ENCODE measurements around the gene OSBPL6.
"Not testable (repeated sequence)": the region's sequence is repeated elsewhere in the genome, so short reads cannot be mapped to it uniquely, and the experiment has no call there.

The OSBPL6 gene

DNA sequence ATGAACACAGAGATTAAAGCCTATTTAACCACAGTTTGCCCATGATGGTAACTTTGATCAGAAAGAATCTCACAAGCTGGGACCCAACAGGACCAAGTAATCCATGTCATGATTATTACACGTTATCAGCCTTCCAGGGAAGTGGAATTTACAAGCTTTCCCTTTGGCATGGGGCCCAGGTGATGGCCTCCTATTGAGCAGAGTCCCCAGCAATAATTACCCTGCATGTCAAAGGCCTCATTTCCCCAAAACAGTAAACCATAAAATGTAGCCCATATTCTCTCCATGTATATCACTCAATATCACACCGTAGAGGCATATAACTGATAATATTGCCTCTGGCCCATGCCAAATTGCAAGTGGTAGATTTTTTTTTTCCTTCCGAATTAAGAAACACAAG is 217.7 kb downstream of the OSBPL6 start:
- Histone ChIP-seq H3K36me3 (ENCODE audit: insufficient read depth, low read length) (no peaks in the 10 kb centered on the region), H3K4me3 (no peak overlapping the region), H3K27ac (peak overlapping the region; percentile 57; the same call in 1 of the 2 replicates), H3K9ac (ENCODE audit: insufficient read length) (no peak overlapping the region), H3K9me3 (ENCODE audit: low read depth, low read length) (no peaks in the 10 kb centered on the region)
- DNase-seq (ENCODE audit: low read depth, low spot score): no peak
- TF ChIP-seq POLR2AphosphoS5 (IDR thresholded peaks at IDR 0.05; ENCODE audit: borderline replicate concordance, low read depth, low read length) (no peak), EZH2 (IDR thresholded peaks at IDR 0.05) (no peak), FOXP2 (optimal IDR thresholded peaks at IDR 0.05; ENCODE audit: control extremely low read depth, extremely low read length, insufficient read depth) (no peak)

DNA sequence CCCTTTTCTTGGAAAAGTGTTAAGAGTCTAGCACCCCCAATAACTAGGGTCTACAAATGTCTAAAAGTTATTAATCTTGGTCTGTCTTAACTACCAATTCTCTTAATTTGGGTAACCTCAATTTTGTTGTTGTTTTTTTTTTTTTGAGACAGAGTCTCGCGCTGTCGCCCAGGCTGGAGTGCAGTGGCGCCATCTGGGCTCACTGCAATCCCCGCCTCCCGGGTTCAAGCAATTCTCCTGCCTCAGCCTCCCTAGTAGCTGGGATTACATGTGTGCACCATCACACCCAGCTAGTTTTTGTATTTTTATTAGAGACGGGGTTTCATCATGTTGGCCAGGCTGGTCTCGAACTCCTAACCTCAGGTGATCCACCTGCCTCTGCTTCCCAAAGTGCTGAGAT is 218.1 kb downstream of the OSBPL6 start:
- not testable (repeated sequence) for H3K4me3 ChIP-seq; DNase-seq (ENCODE audit: low read depth, low spot score); H3K36me3 ChIP-seq (ENCODE audit: insufficient read depth, low read length); H3K9me3 ChIP-seq (ENCODE audit: low read depth, low read length); H3K9ac ChIP-seq (ENCODE audit: insufficient read length)
- peak overlapping the region; percentile 57; the same call in 1 of the 2 replicates for H3K27ac ChIP-seq

DNA sequence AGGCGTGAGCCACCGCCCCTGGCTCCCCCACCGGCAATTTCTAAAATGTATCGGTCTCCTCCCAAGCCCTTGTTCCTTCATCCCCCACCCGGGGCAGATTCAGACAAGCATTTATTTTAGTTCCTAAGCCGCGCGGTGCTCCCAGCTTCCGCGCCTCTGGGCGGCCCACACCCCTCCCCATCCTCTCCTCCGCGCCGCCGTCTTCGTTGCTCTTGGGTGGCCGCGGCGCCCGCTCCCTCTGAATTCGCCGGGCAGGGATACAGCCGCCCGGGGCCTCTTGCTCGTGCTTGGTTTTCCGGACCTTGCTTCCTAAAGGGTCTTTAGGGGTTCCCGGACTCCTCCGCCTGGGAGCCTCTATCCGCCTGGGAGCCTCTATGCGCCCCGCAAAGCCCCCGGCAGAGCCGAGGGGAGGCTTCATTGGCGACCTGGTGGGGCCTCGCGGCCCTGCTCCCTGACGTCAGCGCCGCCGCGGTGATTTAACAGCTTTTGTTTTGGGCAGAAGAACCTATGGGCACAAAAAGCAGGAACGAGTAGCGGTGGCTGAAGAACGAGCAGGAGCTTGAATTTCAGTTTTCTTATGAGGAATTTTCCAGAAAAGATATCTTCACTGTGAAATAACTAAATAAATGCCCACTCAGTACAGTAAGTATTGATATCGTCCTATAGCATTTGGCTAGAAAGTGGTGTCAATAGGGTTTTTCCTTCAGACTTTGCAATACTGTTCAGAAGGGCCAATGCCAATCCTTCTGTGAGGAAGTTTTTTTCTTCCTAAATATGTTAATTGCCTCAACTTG is 219.4 kb downstream of the OSBPL6 start:
- DNase-seq (ENCODE audit: low read depth, low spot score): no peak
- Histone ChIP-seq H3K9me3 (ENCODE audit: low read depth, low read length) (no peaks in the 10 kb centered on the region), H3K27ac (peak overlapping the region; percentile 92), H3K9ac (ENCODE audit: insufficient read length) (peak overlapping the region; percentile 90), H3K36me3 (ENCODE audit: insufficient read depth, low read length) (no peaks in the 10 kb centered on the region), H3K4me3 (peak overlapping the region; percentile 93)
- TF ChIP-seq POLR2AphosphoS5 (IDR thresholded peaks at IDR 0.05; ENCODE audit: borderline replicate concordance, low read depth, low read length) (peak; percentile 64; the same call in 1 of the 2 replicates), EZH2 (IDR thresholded peaks at IDR 0.05) (no peak), FOXP2 (optimal IDR thresholded peaks at IDR 0.05; ENCODE audit: control extremely low read depth, extremely low read length, insufficient read depth) (no peak)

- Histone ChIP-seq H3K36me3 (ENCODE audit: insufficient read depth, low read length) (no peaks in the 10 kb centered on the region), H3K9ac (ENCODE audit: insufficient read length) (peak overlapping the region; percentile 90), H3K4me3 (peak overlapping the region; percentile 93), H3K27ac (peak overlapping the region; percentile 92), H3K9me3 (ENCODE audit: low read depth, low read length) (no peaks in the 10 kb centered on the region)
- TF ChIP-seq POLR2AphosphoS5 (IDR thresholded peaks at IDR 0.05; ENCODE audit: borderline replicate concordance, low read depth, low read length) (peak; percentile 75; the same call in 1 of the 2 replicates), FOXP2 (optimal IDR thresholded peaks at IDR 0.05; ENCODE audit: control extremely low read depth, extremely low read length, insufficient read depth) (no peak), EZH2 (IDR thresholded peaks at IDR 0.05) (no peak)
- DNase-seq (ENCODE audit: low read depth, low spot score): peak; percentile 88
These were observed 220.2 kb downstream of the OSBPL6 start for GRCh38 chr2:178414266-178415247.

GRCh38 chr2:178415979-178416378 is 221.7 kb downstream of the OSBPL6 start:
- no peak overlapping the region for H3K9ac ChIP-seq (ENCODE audit: insufficient read length)

GRCh38 chr2:178417916-178418315 is 223.6 kb downstream of the OSBPL6 start:
- TF ChIP-seq POLR2AphosphoS5 (IDR thresholded peaks at IDR 0.05; ENCODE audit: borderline replicate concordance, low read depth, low read length): no peak
- no peak for TF ChIP-seq FOXP2 (optimal IDR thresholded peaks at IDR 0.05; ENCODE audit: control extremely low read depth, extremely low read length, insufficient read depth)
- no peak for TF ChIP-seq EZH2 (IDR thresholded peaks at IDR 0.05)
- H3K9ac ChIP-seq (ENCODE audit: insufficient read length): no peak overlapping the region
- H3K27ac ChIP-seq: no peak overlapping the region
- no peak overlapping the region for H3K4me3 ChIP-seq
- H3K9me3 ChIP-seq (ENCODE audit: low read depth, low read length): no peaks in the 10 kb centered on the region
- no peak for DNase-seq (ENCODE audit: low read depth, low spot score)
- H3K36me3 ChIP-seq (ENCODE audit: insufficient read depth, low read length): no peaks in the 10 kb centered on the region

More at GRCh38 chr2:178415979-178416378, 221.7 kb downstream of the OSBPL6 start:
- Histone ChIP-seq H3K4me3 (no peak overlapping the region), H3K9me3 (ENCODE audit: low read depth, low read length) (no peaks in the 10 kb centered on the region), H3K36me3 (ENCODE audit: insufficient read depth, low read length) (no peaks in the 10 kb centered on the region), H3K27ac (0 out of 2 replicates have a peak overlapping the region, but pooled peaks have one; percentile 7)
- no peak for DNase-seq (ENCODE audit: low read depth, low spot score)
- TF ChIP-seq POLR2AphosphoS5 (IDR thresholded peaks at IDR 0.05; ENCODE audit: borderline replicate concordance, low read depth, low read length) (no peak), FOXP2 (optimal IDR thresholded peaks at IDR 0.05; ENCODE audit: control extremely low read depth, extremely low read length, insufficient read depth) (no peak), EZH2 (IDR thresholded peaks at IDR 0.05) (no peak)

GRCh38 chr2:178418426-178418825 is 224.1 kb downstream of the OSBPL6 start:
- no peak overlapping the region for H3K9ac ChIP-seq (ENCODE audit: insufficient read length)
- TF ChIP-seq FOXP2 (optimal IDR thresholded peaks at IDR 0.05; ENCODE audit: control extremely low read depth, extremely low read length, insufficient read depth): no peak
- TF ChIP-seq EZH2 (IDR thresholded peaks at IDR 0.05): no peak
- no peak for TF ChIP-seq POLR2AphosphoS5 (IDR thresholded peaks at IDR 0.05; ENCODE audit: borderline replicate concordance, low read depth, low read length)
- no peak overlapping the region for H3K27ac ChIP-seq
- no peak overlapping the region for H3K4me3 ChIP-seq
- no peaks in the 10 kb centered on the region for H3K9me3 ChIP-seq (ENCODE audit: low read depth, low read length)
- no peaks in the 10 kb centered on the region for H3K36me3 ChIP-seq (ENCODE audit: insufficient read depth, low read length)
- no peak for DNase-seq (ENCODE audit: low read depth, low spot score)

DNA sequence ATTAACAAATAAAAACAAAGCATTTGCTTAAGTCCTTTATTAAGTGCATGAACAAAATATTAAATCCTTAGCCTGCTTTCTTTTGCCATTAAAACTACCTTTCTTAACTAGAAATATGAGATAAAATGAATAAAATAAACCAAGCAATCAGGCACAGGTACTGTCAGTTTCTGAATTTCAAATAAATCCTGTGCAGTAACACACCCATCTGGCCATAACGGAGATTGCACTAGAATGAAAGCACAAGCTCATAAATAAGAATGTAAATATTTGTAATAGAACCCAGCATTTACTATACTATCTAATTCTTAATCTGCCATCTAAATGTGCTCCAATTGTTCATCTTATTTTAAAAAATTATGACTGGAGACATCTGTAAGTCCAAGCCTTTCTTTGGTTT is 224.8 kb downstream of the OSBPL6 start:
- Histone ChIP-seq H3K36me3 (ENCODE audit: insufficient read depth, low read length) (no peaks in the 10 kb centered on the region), H3K9me3 (ENCODE audit: low read depth, low read length) (no peaks in the 10 kb centered on the region), H3K4me3 (no peak overlapping the region), H3K27ac (no peak overlapping the region), H3K9ac (ENCODE audit: insufficient read length) (no peak overlapping the region)
- DNase-seq (ENCODE audit: low read depth, low spot score): no peak
- no peak for TF ChIP-seq EZH2 (IDR thresholded peaks at IDR 0.05)
- no peak for TF ChIP-seq FOXP2 (optimal IDR thresholded peaks at IDR 0.05; ENCODE audit: control extremely low read depth, extremely low read length, insufficient read depth)
- TF ChIP-seq POLR2AphosphoS5 (IDR thresholded peaks at IDR 0.05; ENCODE audit: borderline replicate concordance, low read depth, low read length): no peak

All from SK-N-MC (cell line).